Prostate gland (tissue), 2 donors: Measurements from ENCODE around the gene CELF2. TPM values are rescaled to one million over a fixed set of nuclear protein-coding genes. Genes with fewer than 3 reads are reported as not detected.

Experiments
- DNase-seq: peaks from one replicate; pipeline ENCODE4 v3.0.0-alpha.2; 2019; ENCODE audit warnings: low spot score
- H3K27ac ChIP-seq, 2 donors: fragments of 200-600 bp; sonication (generic); 2 replicates each; pipeline ENCODE4 v1.5.1; 2017 to 2019
- H3K27me3 ChIP-seq: fragments of 200-600 bp; sonication (generic); replicated peaks from 2 replicates; pipeline ENCODE4 v1.5.1; 2019; ENCODE audit not compliant: insufficient read depth
- H3K36me3 ChIP-seq, 2 donors: fragments of 200-600 bp; sonication (generic); 1 replicate in 1 of 2; 2 replicates in 1 of 2; pipeline versions ENCODE4 v1.5.1 to v1.8.1; 2017 to 2019
- H3K4me1 ChIP-seq: fragments of 200-600 bp; sonication (generic); replicated peaks from 2 replicates; pipeline ENCODE4 v1.5.1; 2019
- H3K4me3 ChIP-seq, 2 donors: fragments of 200-600 bp; sonication (generic); 2 replicates each; pipeline ENCODE4 v1.5.1; 2017 to 2019
- H3K9me3 ChIP-seq: fragments of 200-600 bp; sonication (generic); 2 replicates; pipeline ENCODE4 v1.5.1; 2017
- POLR2A ChIP-seq: fragments of 450-650 bp; IDR thresholded peaks from one replicate; pipeline ENCODE4 v1.6.1; 2016; ENCODE audit warnings: antibody characterized with exemption, mild to moderate bottlenecking
- POLR2AphosphoS5 ChIP-seq: sonication (generic); formaldehyde crosslinking; IDR thresholded peaks from one replicate; pipeline ENCODE4 v1.6.1; 2017; ENCODE audit warnings: antibody characterized with exemption
- WGBS: methylation state at CpG from one replicate; pipeline ENCODE4 v1.1.5; 2018; 5-methylcytosine and 5-hydroxymethylcytosine counted together
- intact Hi-C: fragments of 100-400 bp; cut with DNase I; formaldehyde crosslinking; loops from one replicate; pipeline ENCODE4 v1.14.2; 2022
- total RNA-seq, 2 donors: library from RNA; depleted of rRNA; stranded (reverse); fragments of >200 nt; gene quantifications; one replicate each; pipeline ENCODE4 v1.1.0, GENCODE V29; 2016
- TF ChIP-seq, protein P1 (sequence below), 4 experiments: fragments of 200-600 bp in 2 of 4; fragments of 450-650 bp in 2 of 4; sonication (generic) in 2 of 4; IDR thresholded peaks; 1 replicate in 3 of 4; 2 replicates in 1 of 4; pipeline ENCODE4 v1.5.1; 2016 to 2019; ENCODE audit warnings: antibody characterized with exemption in 4 of 4, mild to moderate bottlenecking in 2 of 4, moderate library complexity in 2 of 4

The CELF2 gene
- total RNA-seq, 2 donors from 2014 or later: 19.2 to 43.2 TPM

DNA sequence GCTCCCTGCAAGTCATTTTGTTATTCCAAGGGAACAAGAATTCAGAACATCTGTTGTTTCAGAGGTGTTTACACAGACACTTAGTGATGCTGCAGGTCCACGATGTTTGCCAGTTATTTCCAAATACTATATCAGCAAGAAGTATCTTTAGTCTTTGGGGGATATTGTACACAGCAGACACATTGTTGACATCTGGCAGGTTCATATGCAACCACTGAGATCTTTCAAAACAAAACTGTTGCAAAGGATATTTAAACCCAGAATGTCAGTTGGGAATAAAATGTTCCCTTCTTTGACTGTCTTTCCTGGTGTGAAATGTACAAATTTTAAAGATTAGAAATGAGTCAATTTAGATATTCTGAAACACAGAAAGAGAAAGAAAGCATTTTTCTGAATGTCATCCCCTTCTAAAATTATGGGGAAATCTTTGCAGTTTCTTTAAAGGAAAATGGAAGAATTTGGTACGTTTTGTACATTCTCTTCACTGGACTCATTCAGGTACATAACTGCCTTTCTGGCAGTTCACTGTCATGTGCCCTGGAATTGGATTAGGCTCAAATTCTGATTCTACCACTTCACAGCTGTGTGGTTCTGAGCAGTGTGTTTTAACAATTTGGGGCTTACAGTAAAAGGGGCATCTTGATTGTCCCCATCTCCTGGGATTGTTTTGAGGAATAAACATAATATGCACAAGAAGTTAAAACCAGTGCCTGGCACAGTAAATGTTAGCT is 40.3 kb upstream of the CELF2 start:
- no peaks in the 10 kb centered on the region for H3K9me3 ChIP-seq
- no peaks in the 10 kb centered on the region for H3K27me3 ChIP-seq
- 31% methylated on average over 2 of the region's 2 CpGs for WGBS
- H3K4me3 ChIP-seq: no peak overlapping the region
- no peak for DNase-seq
- no peak for TF ChIP-seq POLR2AphosphoS5
- TF ChIP-seq, protein P1, sequence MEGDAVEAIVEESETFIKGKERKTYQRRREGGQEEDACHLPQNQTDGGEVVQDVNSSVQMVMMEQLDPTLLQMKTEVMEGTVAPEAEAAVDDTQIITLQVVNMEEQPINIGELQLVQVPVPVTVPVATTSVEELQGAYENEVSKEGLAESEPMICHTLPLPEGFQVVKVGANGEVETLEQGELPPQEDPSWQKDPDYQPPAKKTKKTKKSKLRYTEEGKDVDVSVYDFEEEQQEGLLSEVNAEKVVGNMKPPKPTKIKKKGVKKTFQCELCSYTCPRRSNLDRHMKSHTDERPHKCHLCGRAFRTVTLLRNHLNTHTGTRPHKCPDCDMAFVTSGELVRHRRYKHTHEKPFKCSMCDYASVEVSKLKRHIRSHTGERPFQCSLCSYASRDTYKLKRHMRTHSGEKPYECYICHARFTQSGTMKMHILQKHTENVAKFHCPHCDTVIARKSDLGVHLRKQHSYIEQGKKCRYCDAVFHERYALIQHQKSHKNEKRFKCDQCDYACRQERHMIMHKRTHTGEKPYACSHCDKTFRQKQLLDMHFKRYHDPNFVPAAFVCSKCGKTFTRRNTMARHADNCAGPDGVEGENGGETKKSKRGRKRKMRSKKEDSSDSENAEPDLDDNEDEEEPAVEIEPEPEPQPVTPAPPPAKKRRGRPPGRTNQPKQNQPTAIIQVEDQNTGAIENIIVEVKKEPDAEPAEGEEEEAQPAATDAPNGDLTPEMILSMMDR (IDR thresholded peaks at IDR 0.05): no peak
- no peak for TF ChIP-seq POLR2A
- no peaks in the 10 kb centered on the region for H3K4me1 ChIP-seq
- no peak overlapping the region for H3K27ac ChIP-seq
- intact Hi-C loops: no loop called here
- no peaks in the 10 kb centered on the region for H3K36me3 ChIP-seq

DNA sequence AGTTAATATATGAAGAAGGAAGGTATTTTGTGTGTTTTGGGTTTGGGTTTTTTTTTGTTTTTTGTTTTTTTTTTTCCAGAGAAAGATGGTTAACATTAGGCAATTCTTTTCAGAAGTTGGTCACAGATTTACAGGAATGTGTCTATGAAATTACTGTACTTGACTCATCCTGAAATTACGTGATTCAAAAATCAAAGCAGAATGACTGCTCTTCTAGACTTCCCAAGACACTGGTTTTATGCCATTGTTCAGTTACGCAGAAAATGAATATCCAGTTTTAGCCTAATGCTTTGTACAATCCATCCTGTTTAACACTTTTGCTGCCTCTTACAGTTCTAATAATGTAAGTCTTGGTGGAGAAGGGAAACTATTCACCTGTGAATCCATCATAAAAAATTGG is 39.7 kb upstream of the CELF2 start:
- Histone ChIP-seq H3K27me3 (no peaks in the 10 kb centered on the region), H3K4me1 (no peaks in the 10 kb centered on the region), H3K4me3 (no peak overlapping the region), H3K9me3 (no peaks in the 10 kb centered on the region), H3K36me3 (no peaks in the 10 kb centered on the region), H3K27ac (no peak overlapping the region)
- intact Hi-C loops: no loop called here
- 77% methylated on average over 2 of the region's 2 CpGs for WGBS
- TF ChIP-seq POLR2A (no peak), POLR2AphosphoS5 (no peak)
- TF ChIP-seq, protein P1 (IDR thresholded peaks at IDR 0.05): no peak
- no peak for DNase-seq

DNA sequence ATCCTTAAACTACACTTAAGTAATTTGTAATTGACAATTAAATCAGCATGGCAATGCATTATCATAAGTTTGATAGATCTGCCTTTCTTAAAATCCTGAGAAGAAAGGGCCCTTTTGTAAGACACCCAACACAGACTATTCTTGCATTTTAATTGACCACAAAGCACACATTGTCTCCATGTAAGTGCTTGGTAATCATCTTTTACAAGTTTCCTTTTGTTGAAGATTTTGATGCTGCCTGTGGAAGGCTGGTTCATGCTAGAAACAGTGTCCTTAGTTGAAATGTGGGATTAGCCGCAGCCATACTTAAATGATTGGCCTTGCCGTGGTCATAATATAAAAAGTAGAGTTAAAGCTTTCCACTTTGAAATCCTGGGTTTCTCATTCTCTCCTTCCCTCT is 32.3 kb upstream of the CELF2 start:
- DNase-seq: no peak
- Histone ChIP-seq H3K27me3 (no peaks in the 10 kb centered on the region), H3K9me3 (no peaks in the 10 kb centered on the region), H3K4me3 (no peak overlapping the region), H3K4me1 (no peaks in the 10 kb centered on the region), H3K27ac (no peak overlapping the region), H3K36me3 (no peaks in the 10 kb centered on the region)
- TF ChIP-seq, protein P1 (IDR thresholded peaks at IDR 0.05): no peak
- no peak for TF ChIP-seq POLR2AphosphoS5
- no peak for TF ChIP-seq POLR2A
- intact Hi-C loops: no loop called here
- WGBS: 40% methylated on average over 2 of the region's 2 CpGs

DNA sequence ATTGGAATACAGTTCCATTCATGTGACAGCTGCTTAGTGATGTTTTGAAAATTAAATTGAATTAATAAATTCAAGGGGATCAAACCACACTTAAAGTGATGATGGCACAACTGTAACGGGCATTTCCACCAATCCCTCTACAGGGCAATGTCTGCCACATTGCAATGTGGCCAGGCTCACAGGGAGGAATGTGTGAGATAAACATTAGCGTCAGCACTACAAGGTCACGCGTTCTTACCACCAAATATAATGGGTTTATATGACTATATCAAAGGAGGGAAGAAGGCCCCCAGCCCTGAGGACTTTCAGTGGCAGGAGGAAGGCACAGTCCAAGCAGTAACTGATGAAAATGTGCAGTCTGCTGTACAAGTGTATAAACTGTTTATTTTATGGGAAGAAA is 31.1 kb upstream of the CELF2 start:
- Histone ChIP-seq H3K4me1 (no peaks in the 10 kb centered on the region), H3K27ac (no peak overlapping the region), H3K4me3 (no peak overlapping the region), H3K27me3 (no peaks in the 10 kb centered on the region), H3K9me3 (no peaks in the 10 kb centered on the region), H3K36me3 (no peaks in the 10 kb centered on the region)
- TF ChIP-seq, protein P1 (IDR thresholded peaks at IDR 0.05): no peak
- TF ChIP-seq POLR2AphosphoS5 (no peak), POLR2A (no peak)
- intact Hi-C loops: no loop called here
- 90% methylated on average over 4 of the region's 4 CpGs for WGBS
- no peak for DNase-seq

DNA sequence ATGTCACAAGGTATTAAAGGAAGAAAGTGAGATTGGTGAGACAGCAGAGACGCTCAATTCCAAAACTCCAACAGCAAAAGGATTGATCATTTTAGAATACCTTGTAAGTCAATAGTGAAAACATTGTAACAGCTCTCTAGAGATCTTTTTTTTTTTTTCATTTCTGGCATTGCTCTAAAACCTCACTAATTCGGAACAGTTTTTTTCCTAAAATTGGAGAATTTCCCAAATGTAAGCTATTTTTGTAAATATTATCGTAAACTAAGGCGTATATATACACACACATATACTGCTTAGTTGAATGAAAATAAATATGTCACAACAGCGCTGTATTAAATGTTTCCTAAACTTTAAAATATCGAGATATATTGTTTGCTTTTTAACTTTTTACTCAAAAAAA is 30.6 kb upstream of the CELF2 start:
- Histone ChIP-seq H3K27me3 (no peaks in the 10 kb centered on the region), H3K4me3 (no peak overlapping the region), H3K9me3 (no peaks in the 10 kb centered on the region), H3K4me1 (no peaks in the 10 kb centered on the region), H3K36me3 (no peaks in the 10 kb centered on the region), H3K27ac (no peak overlapping the region)
- no peak for TF ChIP-seq POLR2AphosphoS5
- TF ChIP-seq POLR2A: no peak
- TF ChIP-seq, protein P1 (IDR thresholded peaks at IDR 0.05): no peak
- WGBS: 95% methylated on average over 6 of the region's 6 CpGs
- no peak for DNase-seq
- intact Hi-C loops: no loop called here
